GM13977 (cell line): Measurements from ENCODE around the gene FLOT1.

Experiments used
- DNase-seq: peaks from one replicate; pipeline ENCODE4 v3.0.0; 2012; ENCODE audit warnings: low spot score
- in situ Hi-C: fragments of 300-500 bp; cut with MboI; formaldehyde crosslinking; loops from one replicate; pipeline ENCODE4 v1.12.0; 2022; ENCODE audit warnings: low sequenced_read_pairs, low pct_unique_long_range_greater_than_20kb, mixed read lengths, inconsistent platforms; ENCODE audit not compliant: unreplicated experiment
- TF ChIP-seq, protein P1 (sequence below): IDR thresholded peaks from 2 replicates; pipeline ENCODE4 v1.5.1; 2012; ENCODE audit warnings: mild to moderate bottlenecking, control low read depth; ENCODE audit not compliant: insufficient read depth; ENCODE audit errors: extremely low read depth, missing control alignments

Gene FLOT1

DNA sequence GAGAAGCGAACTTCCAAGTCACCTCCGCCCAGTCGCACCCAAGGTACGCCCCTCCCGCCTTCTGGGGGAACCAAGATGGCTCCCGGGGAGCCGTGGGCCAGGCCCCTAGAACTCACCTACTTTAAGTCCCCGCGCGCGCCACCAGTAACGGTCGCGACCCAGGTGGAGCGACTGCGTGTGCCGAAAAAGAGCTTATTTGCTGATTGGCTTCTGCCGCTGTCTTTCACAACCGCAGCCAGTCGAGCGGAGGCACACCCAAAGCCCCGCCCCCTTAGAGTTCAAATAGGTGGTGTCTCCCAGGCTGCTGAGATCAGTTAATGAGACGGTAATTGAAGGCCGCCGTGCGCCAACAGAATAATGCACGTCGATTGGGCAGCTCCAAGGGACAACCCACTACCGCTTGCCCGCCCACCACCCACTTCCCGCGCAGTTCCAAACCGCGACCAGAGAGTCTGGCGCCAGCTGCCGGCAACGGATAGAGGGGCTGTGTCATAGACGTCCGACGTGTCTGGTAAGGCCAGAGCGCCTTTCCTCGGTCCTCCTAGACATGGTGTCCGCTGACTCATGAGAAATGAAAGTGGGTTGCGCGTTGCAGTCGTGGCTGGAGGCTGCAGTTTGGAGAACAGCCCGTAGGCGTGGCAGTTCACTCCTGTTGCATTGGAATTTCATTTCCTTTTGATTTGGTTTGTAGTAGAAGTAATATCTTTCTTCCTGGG lies 25.2 kb downstream of the FLOT1 start, which contains the start of gene MDC1:
Gene MDC1 (minus strand): TSS at position 153 of the 716 bp plus-strand sequence. CDS start 2,106 bp downstream, outside the sequence.
- TF ChIP-seq, protein P1, sequence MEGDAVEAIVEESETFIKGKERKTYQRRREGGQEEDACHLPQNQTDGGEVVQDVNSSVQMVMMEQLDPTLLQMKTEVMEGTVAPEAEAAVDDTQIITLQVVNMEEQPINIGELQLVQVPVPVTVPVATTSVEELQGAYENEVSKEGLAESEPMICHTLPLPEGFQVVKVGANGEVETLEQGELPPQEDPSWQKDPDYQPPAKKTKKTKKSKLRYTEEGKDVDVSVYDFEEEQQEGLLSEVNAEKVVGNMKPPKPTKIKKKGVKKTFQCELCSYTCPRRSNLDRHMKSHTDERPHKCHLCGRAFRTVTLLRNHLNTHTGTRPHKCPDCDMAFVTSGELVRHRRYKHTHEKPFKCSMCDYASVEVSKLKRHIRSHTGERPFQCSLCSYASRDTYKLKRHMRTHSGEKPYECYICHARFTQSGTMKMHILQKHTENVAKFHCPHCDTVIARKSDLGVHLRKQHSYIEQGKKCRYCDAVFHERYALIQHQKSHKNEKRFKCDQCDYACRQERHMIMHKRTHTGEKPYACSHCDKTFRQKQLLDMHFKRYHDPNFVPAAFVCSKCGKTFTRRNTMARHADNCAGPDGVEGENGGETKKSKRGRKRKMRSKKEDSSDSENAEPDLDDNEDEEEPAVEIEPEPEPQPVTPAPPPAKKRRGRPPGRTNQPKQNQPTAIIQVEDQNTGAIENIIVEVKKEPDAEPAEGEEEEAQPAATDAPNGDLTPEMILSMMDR, result peak; percentile 9
- in situ Hi-C loops, result no loop called here
- DNase-seq, result peak; percentile 94

DNA sequence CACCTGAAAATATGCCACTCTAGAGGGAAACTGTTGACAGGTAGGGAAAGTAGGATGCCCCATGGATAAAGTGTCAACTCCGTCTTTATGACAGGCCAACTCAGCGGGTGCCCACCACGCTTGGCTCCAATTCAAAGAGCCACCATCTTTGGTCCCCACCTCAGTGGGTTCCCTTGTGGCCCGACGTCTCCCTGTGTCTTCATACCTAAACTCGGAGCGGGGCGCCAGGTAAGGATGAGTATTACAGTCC lies 25.7 kb downstream of the FLOT1 start:
- TF ChIP-seq, protein P1, result no peak
- no peak for DNase-seq
- in situ Hi-C loops, result no loop called here

DNA sequence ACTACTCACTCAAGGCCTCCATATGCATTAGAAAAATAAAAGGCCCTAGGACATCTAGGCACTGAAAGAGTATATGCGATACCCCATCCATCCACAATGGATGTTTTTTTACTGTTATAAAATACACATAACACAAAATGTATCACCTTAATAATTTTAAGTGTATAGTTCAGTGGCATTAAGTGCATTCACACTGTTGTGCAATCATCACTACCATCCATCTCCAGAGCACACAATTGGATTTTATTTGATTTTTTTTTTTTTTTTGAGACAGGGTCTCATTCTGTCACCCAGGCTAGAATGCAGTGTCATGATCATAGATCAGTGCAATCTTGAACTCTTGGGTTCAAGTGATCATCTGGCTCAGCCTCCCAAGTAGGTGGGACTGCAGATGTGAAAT lies 28.2 kb downstream of the FLOT1 start:
- DNase-seq, result no peak
- in situ Hi-C loops, result no loop called here
- TF ChIP-seq, protein P1, result no peak

DNA sequence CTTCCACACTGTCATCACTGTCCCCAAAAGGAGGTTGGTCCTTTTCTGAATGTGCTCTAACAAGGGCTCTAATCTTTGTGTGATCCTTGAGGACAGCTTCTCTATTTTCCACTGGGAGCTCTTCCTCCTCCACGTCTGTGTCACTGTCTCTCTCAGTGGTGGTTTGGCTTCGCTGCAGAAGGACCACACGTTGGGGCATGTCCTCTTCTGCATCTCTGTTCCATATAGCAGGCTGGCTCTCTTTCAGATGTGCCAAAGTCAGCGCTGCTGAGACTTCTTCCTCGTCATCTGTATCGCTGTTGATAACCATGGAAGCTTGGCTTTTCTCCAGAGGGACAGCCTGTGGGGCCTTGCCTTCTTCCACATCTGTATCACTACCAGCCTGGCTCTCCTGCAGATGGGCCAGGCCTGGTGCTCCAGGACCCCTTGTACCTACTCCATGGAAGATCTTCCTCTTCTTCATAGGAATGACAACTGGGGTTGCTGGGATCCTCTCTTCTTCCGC lies 30.0 kb downstream of the FLOT1 start:
- DNase-seq, result no peak
- in situ Hi-C loops, result no loop called here
- TF ChIP-seq, protein P1, result no peak

DNA sequence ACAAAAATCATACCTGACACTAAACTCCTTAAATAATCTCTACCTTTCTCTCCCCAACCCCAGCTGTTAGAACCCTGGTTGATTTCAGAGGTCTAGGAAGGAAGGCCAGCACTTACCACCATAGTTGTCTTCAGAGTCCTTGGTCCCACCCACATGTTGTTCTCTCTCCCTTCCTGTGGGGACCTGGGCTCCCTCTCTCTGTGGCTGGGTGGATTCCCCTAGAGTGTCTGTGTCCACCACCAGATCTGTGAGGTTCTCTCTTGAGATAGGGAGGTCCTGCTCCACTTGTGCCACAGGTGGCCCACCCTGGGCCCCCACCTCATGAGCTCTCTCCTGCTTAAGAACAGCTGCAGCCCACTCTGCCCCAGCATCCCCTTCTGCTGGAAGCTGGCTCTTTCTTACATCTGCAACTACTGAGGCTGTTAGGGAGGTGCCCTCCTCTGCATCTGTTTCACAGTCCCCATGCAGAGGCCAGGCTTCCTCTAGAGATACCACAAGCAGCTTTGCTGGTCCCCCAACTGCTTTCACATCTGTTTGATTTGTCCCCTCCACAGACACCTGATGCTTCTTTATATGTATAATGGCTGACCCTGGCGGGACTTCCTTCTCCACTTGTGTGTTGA lies 30.6 kb downstream of the FLOT1 start:
- in situ Hi-C loops, result no loop called here
- TF ChIP-seq, protein P1, result no peak
- DNase-seq, result no peak

DNA sequence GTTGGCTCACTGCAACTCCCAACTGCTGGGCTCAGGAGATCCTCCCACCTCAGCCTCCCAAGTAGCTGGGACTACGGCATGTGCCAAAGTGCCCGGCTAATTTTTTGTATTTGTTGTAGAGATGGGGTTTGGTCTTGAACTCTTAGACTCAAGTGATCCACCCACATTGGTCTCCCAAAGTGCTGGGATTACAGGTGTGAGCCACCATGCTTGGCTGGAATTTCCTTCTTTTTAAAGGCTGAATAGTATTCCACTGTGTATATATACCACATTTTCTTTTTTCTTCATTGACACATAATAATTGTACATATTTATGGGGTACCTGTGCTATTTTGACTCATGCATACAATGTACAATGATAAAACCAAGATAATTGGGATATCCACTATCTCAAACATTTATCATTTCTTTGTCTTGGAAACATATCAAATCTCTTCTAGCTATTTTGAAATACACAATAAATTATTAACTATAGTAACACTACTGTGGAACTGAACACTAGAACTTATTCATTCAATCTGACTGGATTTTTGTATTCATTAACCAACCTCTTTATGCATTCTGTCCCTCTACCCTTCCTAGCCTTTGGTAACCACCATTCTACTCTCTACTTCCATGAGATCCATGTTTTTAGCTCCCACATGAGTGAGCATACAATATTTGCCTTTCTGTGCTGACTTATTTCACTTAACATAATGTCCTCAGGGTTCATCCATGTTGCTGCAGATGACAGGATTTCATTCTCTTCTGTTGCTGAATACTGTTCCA lies 33.2 kb downstream of the FLOT1 start:
- DNase-seq, result no peak
- TF ChIP-seq, protein P1, result no peak
- in situ Hi-C loops, result no loop called here
